Panc1 (cell line): ENCODE data around the gene NR2F6. TPM values are rescaled to one million over a fixed set of nuclear protein-coding genes. Genes with fewer than 3 reads are reported as not detected.

Experiments used
- ATAC-seq: fragments of 200-7000 bp; cut with Tn5 transposase; 2 replicates; pipeline ENCODE4 v1.9.1; 2020; ENCODE audit warnings: mild to moderate bottlenecking, moderate library complexity
- BruUV-seq: library from RNA; stranded (reverse); fragments of 400-500 nt; replicated peaks from 2 replicates; lab custom pipeline; 2021; lab: Mats Ljungman, UMichigan
- CTCF ChIA-PET: fragments of 300-600 bp; sonication (Branson Sonifier 250); formaldehyde crosslinking; loops from one replicate; lab custom pipeline; 2022; ENCODE audit warnings: antibody characterized with exemption; lab: Charles Lee
- POLR2A ChIA-PET: fragments of 300-600 bp; sonication (Branson Sonifier 250); formaldehyde crosslinking; loops from one replicate; lab custom pipeline; 2022; ENCODE audit warnings: antibody characterized with exemption; lab: Charles Lee
- DNase-seq: peaks from one replicate; pipeline ENCODE4 v3.0.0-alpha.2; 2010; ENCODE audit warnings: low read depth, low spot score
- H3K27ac ChIP-seq: 2 replicates; pipeline ENCODE4 v1.5.1; 2011; ENCODE audit warnings: mild to moderate bottlenecking, low read length, inconsistent platforms
- H3K27me3 ChIP-seq: fragments of 200-500 bp; sonication (Bioruptor generic); 2 replicates; pipeline ENCODE4 v1.6.0; 2014; ENCODE audit warnings: low read length, inconsistent platforms; ENCODE audit not compliant: control insufficient read depth, insufficient read depth
- H3K36me3 ChIP-seq: fragments of 200-500 bp; sonication (Bioruptor generic); 2 replicates; pipeline ENCODE4 v1.5.1; 2014; ENCODE audit warnings: inconsistent platforms, mild to moderate bottlenecking, low read length, moderate library complexity; ENCODE audit not compliant: control insufficient read depth, insufficient read depth
- H3K4me1 ChIP-seq: 2 replicates; pipeline ENCODE4 v1.5.1; 2011; ENCODE audit warnings: inconsistent platforms, mild to moderate bottlenecking, low read length, moderate library complexity; ENCODE audit not compliant: control insufficient read depth, insufficient read depth
- H3K4me3 ChIP-seq, 2 experiments: 2 replicates each; pipeline ENCODE4 v1.5.1; 2011 to 2012; ENCODE audit warnings: low read depth in 2 of 2, low read length in 2 of 2, mild to moderate bottlenecking in 2 of 2, inconsistent platforms in 1 of 2, moderate library complexity in 1 of 2
- H3K9me3 ChIP-seq: fragments of 200-500 bp; sonication (Bioruptor generic); 2 replicates; pipeline ENCODE4 v1.5.1; 2014; ENCODE audit warnings: low read depth, mild to moderate bottlenecking, inconsistent platforms, low read length, moderate library complexity; ENCODE audit not compliant: control insufficient read depth, insufficient read depth
- POLR2AphosphoS5 ChIP-seq: IDR thresholded peaks from 2 replicates; pipeline ENCODE4 v1.6.1; 2012; ENCODE audit warnings: mild to moderate bottlenecking, low read depth, low read length, moderate library complexity
- SIN3A ChIP-seq: IDR thresholded peaks from 2 replicates; pipeline ENCODE4 v1.6.1; 2012; ENCODE audit warnings: low read depth, mild to moderate bottlenecking, low read length, moderate library complexity, borderline replicate concordance; ENCODE audit not compliant: insufficient read depth
- TCF7L2 ChIP-seq: IDR thresholded peaks from 2 replicates; pipeline ENCODE4 v1.6.1; 2011; ENCODE audit warnings: mild to moderate bottlenecking, low read depth, low read length, inconsistent platforms
- in situ Hi-C: cut with HindIII; loops from 2 replicates; pipeline ENCODE4 v1.10.0; 2016; ENCODE audit warnings: low sequenced_read_pairs, low pct_unique_long_range_greater_than_20kb
- intact Hi-C: fragments of 100-400 bp; cut with micrococcal nuclease; formaldehyde crosslinking; loops from one replicate; pipeline ENCODE4 v1.10.0; 2022; ENCODE audit not compliant: unreplicated experiment
- total RNA-seq: library from RNA; stranded (reverse); gene quantifications from one replicate; pipeline ENCODE4 v1.2.1, GENCODE V29; 2021; ENCODE audit not compliant: unreplicated experiment
- TF ChIP-seq, protein P1 (sequence below), 2 experiments: IDR thresholded peaks; 2 replicates each; pipeline ENCODE4 v1.6.1; 2011 to 2012; ENCODE audit warnings: low read depth in 2 of 2, control low read depth in 1 of 2, low read length in 1 of 2, mild to moderate bottlenecking in 1 of 2, moderate library complexity in 1 of 2; ENCODE audit not compliant: insufficient read depth in 1 of 2
- TF ChIP-seq, protein P2 (sequence below): fragments of 450-650 bp; IDR thresholded peaks from 2 replicates; pipeline ENCODE4 v1.5.1; 2017; ENCODE audit warnings: mild to moderate bottlenecking

NR2F6 gene
- total RNA-seq, 1 experiment from 2014 or later: 173 TPM

DNA sequence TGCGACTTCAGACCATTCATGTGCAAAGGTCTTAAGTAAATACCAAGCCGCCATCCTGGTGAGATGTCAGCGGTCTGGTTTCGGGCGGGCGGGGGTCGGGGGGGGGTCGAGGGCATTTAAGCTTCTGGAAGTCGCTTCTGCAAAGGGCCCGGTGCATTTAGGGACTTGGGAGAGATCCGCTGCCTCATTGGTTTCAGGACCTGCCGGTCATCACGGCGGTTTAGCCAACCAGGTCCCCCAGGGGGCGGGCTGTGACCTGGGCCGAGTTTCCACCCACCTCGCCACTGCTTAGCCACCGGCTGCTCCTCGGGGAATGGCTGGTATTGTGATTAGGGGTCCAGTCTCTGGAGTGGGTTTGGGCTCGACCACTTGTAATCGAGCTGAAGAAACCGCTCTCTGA is 43.8 kb upstream of the NR2F6 start:
- ChIA-PET CTCF (interaction anchor here (0.5 kb wide), 1 partner anchor 15 kb away, joined by 5 read pairs; no protein-coding TSS in a partner anchor), POLR2A (no interaction called here)
- in situ Hi-C loops (no loop called here), intact Hi-C loops (loop anchor here (10.0 kb wide), 1 partner anchor 65 kb away; the partner anchor contains the start of gene OCEL1)
- ATAC-seq (0 out of 2 replicates have a peak, but pooled peaks have one; percentile 47), DNase-seq (no peak)
- no peak overlapping the region for H3K4me3 ChIP-seq
- H3K36me3 ChIP-seq: no peaks in the 10 kb centered on the region
- H3K27me3 ChIP-seq: no peaks in the 10 kb centered on the region
- H3K9me3 ChIP-seq: no peaks in the 10 kb centered on the region
- no peak overlapping the region for H3K27ac ChIP-seq
- H3K4me1 ChIP-seq: peaks cover 3% of the 10 kb centered on the region; the same call in 1 of the 2 replicates
- BruUV-seq: no TSS peak
- TF ChIP-seq SIN3A (no peak), TCF7L2 (no peak), POLR2AphosphoS5 (no peak)
- TF ChIP-seq, protein P1, sequence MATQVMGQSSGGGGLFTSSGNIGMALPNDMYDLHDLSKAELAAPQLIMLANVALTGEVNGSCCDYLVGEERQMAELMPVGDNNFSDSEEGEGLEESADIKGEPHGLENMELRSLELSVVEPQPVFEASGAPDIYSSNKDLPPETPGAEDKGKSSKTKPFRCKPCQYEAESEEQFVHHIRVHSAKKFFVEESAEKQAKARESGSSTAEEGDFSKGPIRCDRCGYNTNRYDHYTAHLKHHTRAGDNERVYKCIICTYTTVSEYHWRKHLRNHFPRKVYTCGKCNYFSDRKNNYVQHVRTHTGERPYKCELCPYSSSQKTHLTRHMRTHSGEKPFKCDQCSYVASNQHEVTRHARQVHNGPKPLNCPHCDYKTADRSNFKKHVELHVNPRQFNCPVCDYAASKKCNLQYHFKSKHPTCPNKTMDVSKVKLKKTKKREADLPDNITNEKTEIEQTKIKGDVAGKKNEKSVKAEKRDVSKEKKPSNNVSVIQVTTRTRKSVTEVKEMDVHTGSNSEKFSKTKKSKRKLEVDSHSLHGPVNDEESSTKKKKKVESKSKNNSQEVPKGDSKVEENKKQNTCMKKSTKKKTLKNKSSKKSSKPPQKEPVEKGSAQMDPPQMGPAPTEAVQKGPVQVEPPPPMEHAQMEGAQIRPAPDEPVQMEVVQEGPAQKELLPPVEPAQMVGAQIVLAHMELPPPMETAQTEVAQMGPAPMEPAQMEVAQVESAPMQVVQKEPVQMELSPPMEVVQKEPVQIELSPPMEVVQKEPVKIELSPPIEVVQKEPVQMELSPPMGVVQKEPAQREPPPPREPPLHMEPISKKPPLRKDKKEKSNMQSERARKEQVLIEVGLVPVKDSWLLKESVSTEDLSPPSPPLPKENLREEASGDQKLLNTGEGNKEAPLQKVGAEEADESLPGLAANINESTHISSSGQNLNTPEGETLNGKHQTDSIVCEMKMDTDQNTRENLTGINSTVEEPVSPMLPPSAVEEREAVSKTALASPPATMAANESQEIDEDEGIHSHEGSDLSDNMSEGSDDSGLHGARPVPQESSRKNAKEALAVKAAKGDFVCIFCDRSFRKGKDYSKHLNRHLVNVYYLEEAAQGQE (IDR thresholded peaks at IDR 0.05; ENCODE audit: insufficient read depth in 1 of 2, low read depth in 2 of 2, low read length in 1 of 2): no peak
- TF ChIP-seq, protein P2, sequence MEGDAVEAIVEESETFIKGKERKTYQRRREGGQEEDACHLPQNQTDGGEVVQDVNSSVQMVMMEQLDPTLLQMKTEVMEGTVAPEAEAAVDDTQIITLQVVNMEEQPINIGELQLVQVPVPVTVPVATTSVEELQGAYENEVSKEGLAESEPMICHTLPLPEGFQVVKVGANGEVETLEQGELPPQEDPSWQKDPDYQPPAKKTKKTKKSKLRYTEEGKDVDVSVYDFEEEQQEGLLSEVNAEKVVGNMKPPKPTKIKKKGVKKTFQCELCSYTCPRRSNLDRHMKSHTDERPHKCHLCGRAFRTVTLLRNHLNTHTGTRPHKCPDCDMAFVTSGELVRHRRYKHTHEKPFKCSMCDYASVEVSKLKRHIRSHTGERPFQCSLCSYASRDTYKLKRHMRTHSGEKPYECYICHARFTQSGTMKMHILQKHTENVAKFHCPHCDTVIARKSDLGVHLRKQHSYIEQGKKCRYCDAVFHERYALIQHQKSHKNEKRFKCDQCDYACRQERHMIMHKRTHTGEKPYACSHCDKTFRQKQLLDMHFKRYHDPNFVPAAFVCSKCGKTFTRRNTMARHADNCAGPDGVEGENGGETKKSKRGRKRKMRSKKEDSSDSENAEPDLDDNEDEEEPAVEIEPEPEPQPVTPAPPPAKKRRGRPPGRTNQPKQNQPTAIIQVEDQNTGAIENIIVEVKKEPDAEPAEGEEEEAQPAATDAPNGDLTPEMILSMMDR: no peak

DNA sequence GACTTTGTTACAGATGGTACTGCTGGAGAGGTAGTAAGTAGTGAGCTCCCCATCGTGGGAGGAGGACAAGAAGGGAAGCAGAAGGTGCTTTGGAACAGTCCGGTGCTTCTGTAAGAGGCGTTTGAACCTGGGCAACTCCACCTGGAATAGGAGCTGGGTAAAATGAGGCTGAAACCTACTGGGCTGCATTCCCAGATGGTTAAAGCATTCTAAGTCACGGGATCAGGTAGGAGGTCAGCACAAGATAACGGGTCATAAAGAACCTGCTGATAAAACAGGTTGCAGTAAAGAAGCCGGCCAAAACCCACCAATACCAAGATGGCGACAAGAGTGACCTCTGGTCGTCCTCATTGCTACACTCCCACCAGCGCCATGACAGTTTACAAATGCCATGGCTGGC is 41.0 kb upstream of the NR2F6 start:
- no TSS peak for BruUV-seq
- no peaks in the 10 kb centered on the region for H3K36me3 ChIP-seq
- ATAC-seq (no peak), DNase-seq (no peak)
- no peak for TF ChIP-seq TCF7L2
- TF ChIP-seq POLR2AphosphoS5: no peak
- TF ChIP-seq SIN3A: no peak
- TF ChIP-seq, protein P2: no peak
- TF ChIP-seq, protein P1 (IDR thresholded peaks at IDR 0.05; ENCODE audit: insufficient read depth in 1 of 2, low read depth in 2 of 2, low read length in 1 of 2): no peak
- H3K4me1 ChIP-seq: peaks cover 3% of the 10 kb centered on the region; the same call in 1 of the 2 replicates
- H3K27me3 ChIP-seq: no peaks in the 10 kb centered on the region
- no peak overlapping the region for H3K4me3 ChIP-seq
- intact Hi-C loops (loop anchor here (10.0 kb wide), 1 partner anchor 62 kb away; the partner anchor contains the start of gene OCEL1), in situ Hi-C loops (no loop called here)
- H3K27ac ChIP-seq: no peak overlapping the region
- no peaks in the 10 kb centered on the region for H3K9me3 ChIP-seq
- CTCF ChIA-PET: interaction anchor here (0.5 kb wide), 1 partner anchor 10 kb away, joined by 7 read pairs; no protein-coding TSS in a partner anchor
- POLR2A ChIA-PET: no interaction called here
